DND-41 (cell line): ENCODE measurements around the gene AP4M1.

Experiments used
- EZH2 ChIP-seq: IDR thresholded peaks from 3 replicates; pipeline ENCODE4 v1.6.1; 2012; ENCODE audit warnings: borderline replicate concordance, low read depth, mild to moderate bottlenecking, moderate library complexity, low read length, inconsistent platforms; ENCODE audit not compliant: severe bottlenecking
- TF ChIP-seq, protein P1 (sequence below): IDR thresholded peaks from 2 replicates; pipeline ENCODE4 v1.5.1; 2012; ENCODE audit warnings: borderline replicate concordance, low read length, moderate library complexity, mild to moderate bottlenecking; ENCODE audit not compliant: poor library complexity, severe bottlenecking; ENCODE audit errors: extremely low read depth

DNA sequence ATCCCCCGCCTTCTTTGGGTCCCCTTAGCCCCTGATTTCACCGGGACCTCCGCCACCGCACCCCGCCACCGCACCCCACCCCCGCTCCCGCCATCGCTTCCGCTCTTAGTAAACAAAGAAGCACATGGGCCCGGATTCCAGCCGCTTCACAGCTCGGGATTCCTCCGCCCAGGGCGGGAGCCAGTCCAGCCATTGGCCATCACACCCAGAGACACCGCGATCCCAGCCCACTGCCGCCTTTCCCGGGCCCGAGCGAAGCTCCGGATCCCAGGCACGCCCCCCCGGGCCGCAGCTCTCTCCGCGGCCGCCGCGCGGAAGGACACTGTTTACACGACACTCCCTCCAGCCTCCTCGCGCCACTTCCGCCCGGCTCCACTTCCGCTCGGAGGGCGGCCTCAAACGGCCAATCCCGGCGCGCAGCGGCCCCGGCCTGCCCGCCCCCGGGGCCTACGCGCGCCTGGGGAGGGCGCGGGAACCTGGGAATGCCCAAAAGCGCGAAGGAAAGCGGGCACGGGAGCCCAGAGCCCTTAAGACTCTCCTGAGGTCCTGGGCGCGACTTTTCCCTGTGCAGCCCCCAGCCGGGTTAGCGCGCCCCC lies 925 bp upstream of the AP4M1 start:
- TF ChIP-seq, protein P1, sequence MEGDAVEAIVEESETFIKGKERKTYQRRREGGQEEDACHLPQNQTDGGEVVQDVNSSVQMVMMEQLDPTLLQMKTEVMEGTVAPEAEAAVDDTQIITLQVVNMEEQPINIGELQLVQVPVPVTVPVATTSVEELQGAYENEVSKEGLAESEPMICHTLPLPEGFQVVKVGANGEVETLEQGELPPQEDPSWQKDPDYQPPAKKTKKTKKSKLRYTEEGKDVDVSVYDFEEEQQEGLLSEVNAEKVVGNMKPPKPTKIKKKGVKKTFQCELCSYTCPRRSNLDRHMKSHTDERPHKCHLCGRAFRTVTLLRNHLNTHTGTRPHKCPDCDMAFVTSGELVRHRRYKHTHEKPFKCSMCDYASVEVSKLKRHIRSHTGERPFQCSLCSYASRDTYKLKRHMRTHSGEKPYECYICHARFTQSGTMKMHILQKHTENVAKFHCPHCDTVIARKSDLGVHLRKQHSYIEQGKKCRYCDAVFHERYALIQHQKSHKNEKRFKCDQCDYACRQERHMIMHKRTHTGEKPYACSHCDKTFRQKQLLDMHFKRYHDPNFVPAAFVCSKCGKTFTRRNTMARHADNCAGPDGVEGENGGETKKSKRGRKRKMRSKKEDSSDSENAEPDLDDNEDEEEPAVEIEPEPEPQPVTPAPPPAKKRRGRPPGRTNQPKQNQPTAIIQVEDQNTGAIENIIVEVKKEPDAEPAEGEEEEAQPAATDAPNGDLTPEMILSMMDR: no peak
- TF ChIP-seq EZH2: no peak
